NCI-H146 (cell line): ENCODE results near the gene ZNF554.
"Not testable (repeated sequence)": the region's sequence is repeated elsewhere in the genome, so short reads cannot be mapped to it uniquely, and the experiment has no call there.

ENCODE experiments used
- DNase-seq: peaks from one replicate; lab custom pipeline; 2025; lab: John Stamatoyannopoulos, UW

Gene ZNF554

GRCh38 chr19:2790557-2791271, 29.0 kb upstream of the ZNF554 start:
- DNase-seq = no peak

- no peak for DNase-seq
Observed at GRCh38 chr19:2791440-2791839, 28.2 kb upstream of the ZNF554 start.

GRCh38 chr19:2791876-2792275, 27.8 kb upstream of the ZNF554 start:
- no peak for DNase-seq

GRCh38 chr19:2792666-2793065, 27.0 kb upstream of the ZNF554 start:
- DNase-seq = not testable (repeated sequence)

- DNase-seq = no peak
Observed at GRCh38 chr19:2793126-2793525, 26.5 kb upstream of the ZNF554 start.

- no peak for DNase-seq
Observed at GRCh38 chr19:2793577-2793976, 26.1 kb upstream of the ZNF554 start.

- DNase-seq = no peak
Observed at GRCh38 chr19:2795827-2796658, 23.6 kb upstream of the ZNF554 start.

- no peak for DNase-seq
Observed at GRCh38 chr19:2796659-2797266, 22.9 kb upstream of the ZNF554 start.

- no peak for DNase-seq
Observed at GRCh38 chr19:2797280-2797679, 22.4 kb upstream of the ZNF554 start.

GRCh38 chr19:2798158-2798685, 21.4 kb upstream of the ZNF554 start:
- DNase-seq = no peak

GRCh38 chr19:2798733-2799132, 20.9 kb upstream of the ZNF554 start:
- DNase-seq = no peak

- no peak for DNase-seq
Observed at GRCh38 chr19:2799273-2800020, 20.2 kb upstream of the ZNF554 start.

- DNase-seq = no peak
Observed at GRCh38 chr19:2800506-2800905, 19.2 kb upstream of the ZNF554 start.

GRCh38 chr19:2802826-2803225, 16.8 kb upstream of the ZNF554 start:
- DNase-seq = no peak

GRCh38 chr19:2803486-2804155, 16.0 kb upstream of the ZNF554 start:
- no peak for DNase-seq

GRCh38 chr19:2804156-2805004, 15.3 kb upstream of the ZNF554 start:
- DNase-seq = no peak

GRCh38 chr19:2805261-2805900, 14.3 kb upstream of the ZNF554 start:
- no peak for DNase-seq

GRCh38 chr19:2805991-2806649, 13.5 kb upstream of the ZNF554 start:
- DNase-seq = no peak

- DNase-seq = no peak
Observed at GRCh38 chr19:2806736-2807378, 12.8 kb upstream of the ZNF554 start.
